Parathyroid adenoma (tissue), 2 donors: ENCODE data around the gene DPYD.

Experiments
- H2AFZ ChIP-seq: fragments of 300-600 bp; sonication (generic); one replicate; pipeline ENCODE4 v1.7.0; 2017; ENCODE audit warnings: antibody characterized with exemption, mild to moderate bottlenecking
- H3K27ac ChIP-seq: fragments of 300-600 bp; sonication (generic); one replicate; pipeline ENCODE4 v1.7.0; 2017
- H3K27me3 ChIP-seq: fragments of 300-600 bp; sonication (generic); one replicate; pipeline ENCODE4 v1.7.0; 2017; ENCODE audit warnings: low read length; ENCODE audit not compliant: control insufficient read depth, insufficient read depth
- H3K36me3 ChIP-seq: fragments of 300-600 bp; sonication (generic); one replicate; pipeline ENCODE4 v1.7.0; 2017; ENCODE audit warnings: low read length; ENCODE audit not compliant: control insufficient read depth, insufficient read depth
- H3K4me1 ChIP-seq: fragments of 300-600 bp; sonication (generic); one replicate; pipeline ENCODE4 v1.7.0; 2017; ENCODE audit warnings: control low read depth
- H3K4me2 ChIP-seq: fragments of 300-600 bp; sonication (generic); one replicate; pipeline ENCODE4 v1.7.0; 2017; ENCODE audit warnings: low read length
- H3K4me3 ChIP-seq: fragments of 300-600 bp; sonication (generic); one replicate; pipeline ENCODE4 v1.7.0; 2017; ENCODE audit warnings: low read depth, low read length
- H3K79me2 ChIP-seq: fragments of 300-600 bp; sonication (generic); one replicate; pipeline ENCODE4 v1.7.0; 2017; ENCODE audit warnings: control low read depth
- H3K9ac ChIP-seq: fragments of 300-600 bp; sonication (generic); one replicate; pipeline ENCODE4 v1.7.0; 2017; ENCODE audit warnings: mild to moderate bottlenecking
- H3K9me3 ChIP-seq: fragments of 300-600 bp; sonication (generic); one replicate; pipeline ENCODE4 v1.7.0; 2017; ENCODE audit warnings: low read length; ENCODE audit not compliant: control insufficient read depth
- TF ChIP-seq, protein P1 (sequence below): fragments of 300-600 bp; sonication (generic); IDR thresholded peaks from one replicate; pipeline ENCODE4 v1.7.0; 2017; ENCODE audit warnings: antibody characterized with exemption, mild to moderate bottlenecking
- donor health status: primary hyperparathyroidism.

DPYD gene

DNA sequence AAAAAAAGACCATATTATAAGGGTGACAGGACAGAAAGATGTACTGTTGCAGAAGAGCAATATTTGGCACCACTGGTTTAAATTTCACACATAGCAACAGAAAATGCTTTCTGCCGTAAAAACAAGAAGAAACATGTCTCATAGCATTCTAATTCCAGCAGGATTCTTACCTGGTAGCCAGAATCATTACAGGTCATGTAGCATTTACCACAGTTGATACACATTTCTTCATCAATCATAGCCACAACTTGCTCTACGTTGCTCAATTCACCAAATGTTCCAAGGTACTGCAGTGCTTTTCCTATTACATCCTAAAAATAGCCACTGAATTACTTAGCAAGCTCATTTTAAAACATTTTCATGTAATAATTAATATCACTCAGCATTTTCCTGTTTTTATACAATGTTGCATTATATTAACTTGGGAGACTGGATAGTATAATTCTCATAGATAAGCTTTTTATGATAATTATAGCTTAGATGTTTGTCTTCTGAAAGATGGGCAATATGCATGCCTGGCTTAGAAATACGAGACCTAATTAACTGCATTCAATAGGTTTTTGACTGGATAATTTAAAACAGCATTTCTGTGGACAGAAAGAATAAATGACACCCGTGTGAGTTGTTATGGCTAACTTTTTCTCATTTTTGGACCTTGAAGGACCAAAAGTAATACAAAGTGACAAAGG is 838.5 kb downstream of the DPYD start:
- no peak overlapping the region for H2AFZ ChIP-seq
- H3K36me3 ChIP-seq = no peaks in the 10 kb centered on the region
- H3K27me3 ChIP-seq = no peaks in the 10 kb centered on the region
- no peak overlapping the region for H3K9ac ChIP-seq
- H3K4me2 ChIP-seq = no peak overlapping the region
- H3K27ac ChIP-seq = no peak overlapping the region
- TF ChIP-seq, protein P1, sequence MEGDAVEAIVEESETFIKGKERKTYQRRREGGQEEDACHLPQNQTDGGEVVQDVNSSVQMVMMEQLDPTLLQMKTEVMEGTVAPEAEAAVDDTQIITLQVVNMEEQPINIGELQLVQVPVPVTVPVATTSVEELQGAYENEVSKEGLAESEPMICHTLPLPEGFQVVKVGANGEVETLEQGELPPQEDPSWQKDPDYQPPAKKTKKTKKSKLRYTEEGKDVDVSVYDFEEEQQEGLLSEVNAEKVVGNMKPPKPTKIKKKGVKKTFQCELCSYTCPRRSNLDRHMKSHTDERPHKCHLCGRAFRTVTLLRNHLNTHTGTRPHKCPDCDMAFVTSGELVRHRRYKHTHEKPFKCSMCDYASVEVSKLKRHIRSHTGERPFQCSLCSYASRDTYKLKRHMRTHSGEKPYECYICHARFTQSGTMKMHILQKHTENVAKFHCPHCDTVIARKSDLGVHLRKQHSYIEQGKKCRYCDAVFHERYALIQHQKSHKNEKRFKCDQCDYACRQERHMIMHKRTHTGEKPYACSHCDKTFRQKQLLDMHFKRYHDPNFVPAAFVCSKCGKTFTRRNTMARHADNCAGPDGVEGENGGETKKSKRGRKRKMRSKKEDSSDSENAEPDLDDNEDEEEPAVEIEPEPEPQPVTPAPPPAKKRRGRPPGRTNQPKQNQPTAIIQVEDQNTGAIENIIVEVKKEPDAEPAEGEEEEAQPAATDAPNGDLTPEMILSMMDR = no peak
- H3K9me3 ChIP-seq = no peaks in the 10 kb centered on the region
- H3K4me3 ChIP-seq = no peak overlapping the region
- H3K4me1 ChIP-seq = no peaks in the 10 kb centered on the region
- H3K79me2 ChIP-seq = no peaks in the 10 kb centered on the region

DNA sequence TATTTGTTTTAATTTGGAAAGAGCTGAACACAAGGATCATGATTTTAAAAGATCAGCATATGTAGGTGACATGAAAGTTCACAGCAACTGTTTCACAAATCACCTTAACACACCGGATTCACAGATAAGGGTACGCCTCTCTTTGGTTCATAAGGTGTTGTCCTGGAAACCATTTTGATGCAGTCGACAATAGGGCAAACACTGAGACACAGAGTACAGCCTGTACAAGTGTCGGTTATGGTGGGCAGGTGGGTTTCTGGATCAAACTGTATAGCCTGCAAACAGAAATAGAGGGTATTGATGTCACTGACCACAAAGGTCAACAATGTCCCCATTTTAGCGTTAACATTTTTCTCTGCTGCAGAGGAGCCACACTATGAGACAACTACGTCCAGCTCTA is 842.0 kb downstream of the DPYD start:
- no peak overlapping the region for H3K4me2 ChIP-seq
- no peaks in the 10 kb centered on the region for H3K79me2 ChIP-seq
- no peak overlapping the region for H3K27ac ChIP-seq
- H3K4me3 ChIP-seq = no peak overlapping the region
- H3K9me3 ChIP-seq = no peaks in the 10 kb centered on the region
- no peaks in the 10 kb centered on the region for H3K4me1 ChIP-seq
- no peaks in the 10 kb centered on the region for H3K27me3 ChIP-seq
- H2AFZ ChIP-seq = no peak overlapping the region
- H3K9ac ChIP-seq = no peak overlapping the region
- TF ChIP-seq, protein P1 = no peak
- no peaks in the 10 kb centered on the region for H3K36me3 ChIP-seq

DNA sequence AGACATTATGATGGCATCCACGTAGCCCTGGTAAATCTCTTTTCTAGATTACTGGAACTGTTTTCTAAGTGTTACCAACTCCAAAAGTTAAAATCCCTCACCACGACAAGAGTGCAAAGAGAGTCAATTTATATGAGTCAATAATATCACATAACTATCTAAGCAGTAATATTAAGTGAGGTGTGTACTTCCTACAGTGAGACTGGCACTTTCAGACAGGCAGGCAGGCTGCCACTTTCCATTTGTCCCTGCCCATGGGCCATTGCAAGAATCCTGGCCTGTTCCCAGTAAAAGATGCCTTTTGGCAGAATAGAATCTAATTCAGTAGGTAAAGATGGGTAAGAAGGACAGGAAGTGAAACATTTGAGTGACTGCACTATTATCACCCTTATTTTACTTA is 843.6 kb downstream of the DPYD start:
- Histone ChIP-seq H3K27ac (no peak overlapping the region), H3K36me3 (no peaks in the 10 kb centered on the region), H3K4me2 (no peak overlapping the region), H3K4me3 (no peak overlapping the region), H3K27me3 (no peaks in the 10 kb centered on the region), H3K9ac (no peak overlapping the region), H3K4me1 (no peaks in the 10 kb centered on the region), H3K79me2 (no peaks in the 10 kb centered on the region), H2AFZ (no peak overlapping the region), H3K9me3 (no peaks in the 10 kb centered on the region)
- TF ChIP-seq, protein P1 = no peak

DNA sequence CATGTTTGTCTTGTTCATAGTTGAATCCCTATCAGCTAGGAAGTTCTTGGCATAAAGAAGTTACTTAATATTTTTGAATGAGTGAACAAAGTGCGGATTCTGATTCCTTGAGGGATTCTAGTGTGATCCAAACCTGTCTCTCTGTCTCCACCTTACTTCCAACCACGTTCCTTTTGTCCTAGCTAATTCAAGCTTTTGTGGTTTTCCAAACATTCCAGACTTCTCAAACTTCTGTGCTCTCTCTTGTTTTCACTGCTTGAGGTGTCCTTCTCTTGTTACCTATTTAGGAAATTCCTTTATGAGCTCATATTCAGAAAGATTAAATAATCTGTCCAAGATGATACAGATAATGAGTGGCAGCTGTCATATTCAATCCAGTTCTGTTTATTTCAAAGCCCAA is 846.1 kb downstream of the DPYD start:
- Histone ChIP-seq H3K4me3 (no peak overlapping the region), H3K4me2 (no peak overlapping the region), H3K79me2 (no peaks in the 10 kb centered on the region), H3K36me3 (no peaks in the 10 kb centered on the region), H3K27ac (no peak overlapping the region), H3K27me3 (no peaks in the 10 kb centered on the region), H3K9me3 (no peaks in the 10 kb centered on the region), H2AFZ (no peak overlapping the region), H3K4me1 (no peaks in the 10 kb centered on the region), H3K9ac (no peak overlapping the region)
- TF ChIP-seq, protein P1 = no peak

DNA sequence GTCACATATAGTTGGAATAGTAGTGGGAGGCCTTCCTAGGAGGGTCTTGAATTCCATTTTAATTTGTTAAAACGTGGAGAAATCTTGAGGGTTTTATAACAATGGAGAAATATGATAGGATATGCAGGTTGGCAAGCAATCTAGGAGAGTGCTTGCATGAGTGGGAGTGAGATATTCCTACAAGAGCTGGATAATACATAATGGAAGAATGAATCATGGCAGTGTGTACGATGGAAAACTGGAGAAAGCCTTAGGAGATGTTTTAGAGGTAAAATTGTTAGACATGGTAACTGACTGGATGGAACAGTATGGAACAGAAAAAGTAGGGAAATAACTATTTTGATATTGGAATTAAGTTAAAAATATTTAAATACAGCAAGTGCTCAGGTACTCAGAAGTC is 846.9 kb downstream of the DPYD start:
- Histone ChIP-seq H3K79me2 (no peaks in the 10 kb centered on the region), H2AFZ (no peak overlapping the region), H3K36me3 (no peaks in the 10 kb centered on the region), H3K4me1 (no peaks in the 10 kb centered on the region), H3K9me3 (no peaks in the 10 kb centered on the region), H3K27me3 (no peaks in the 10 kb centered on the region), H3K9ac (no peak overlapping the region), H3K4me3 (no peak overlapping the region), H3K4me2 (no peak overlapping the region), H3K27ac (no peak overlapping the region)
- TF ChIP-seq, protein P1 = no peak
